HG02642 (cell line): ENCODE measurements around the gene KIF17.
A peak's percentile ranks its signal among the peaks of the same experiment; 100 is the strongest.

Source experiments
- ATAC-seq: cut with Tn5 transposase; IDR thresholded peaks from one replicate; pipeline ENCODE4 v1.9.1; 2021; ENCODE audit warnings: mild to moderate bottlenecking; ENCODE audit not compliant: unreplicated experiment, poor library complexity

The KIF17 gene

GRCh38 chr1:20712215-20712577, 5.6 kb downstream of the KIF17 start:
- ATAC-seq, result no peak

- no peak for ATAC-seq
These were observed 6.3 kb downstream of the KIF17 start for GRCh38 chr1:20711285-20712214.

GRCh38 chr1:20710469-20711284, 7.1 kb downstream of the KIF17 start:
- no peak for ATAC-seq

GRCh38 chr1:20709868-20710267, 7.9 kb downstream of the KIF17 start:
- no peak for ATAC-seq

DNA sequence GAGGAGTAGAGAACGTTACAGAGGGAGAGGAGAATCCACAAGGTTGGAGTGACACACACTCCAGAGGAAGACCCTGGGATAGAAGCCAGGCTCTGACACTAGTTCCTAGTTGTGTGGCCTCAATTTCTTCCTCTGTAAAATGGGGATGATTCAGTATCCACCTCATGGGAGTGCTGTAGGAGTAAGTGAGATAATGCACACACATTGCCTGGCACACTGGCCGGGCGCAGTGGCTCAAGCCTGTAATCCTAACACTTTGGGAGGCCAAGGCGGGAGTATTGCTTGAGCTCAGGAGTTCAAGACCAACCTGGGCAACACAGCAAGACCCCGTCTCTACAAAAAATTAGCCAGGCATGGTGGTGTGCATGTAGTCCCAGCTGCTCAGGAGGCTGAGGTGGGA, 8.9 kb downstream of the KIF17 start:
- ATAC-seq, result no peak

GRCh38 chr1:20708057-20708456, 9.8 kb downstream of the KIF17 start:
- no peak for ATAC-seq

- ATAC-seq, result no peak
These were observed 11.0 kb downstream of the KIF17 start for GRCh38 chr1:20706841-20707240.

DNA sequence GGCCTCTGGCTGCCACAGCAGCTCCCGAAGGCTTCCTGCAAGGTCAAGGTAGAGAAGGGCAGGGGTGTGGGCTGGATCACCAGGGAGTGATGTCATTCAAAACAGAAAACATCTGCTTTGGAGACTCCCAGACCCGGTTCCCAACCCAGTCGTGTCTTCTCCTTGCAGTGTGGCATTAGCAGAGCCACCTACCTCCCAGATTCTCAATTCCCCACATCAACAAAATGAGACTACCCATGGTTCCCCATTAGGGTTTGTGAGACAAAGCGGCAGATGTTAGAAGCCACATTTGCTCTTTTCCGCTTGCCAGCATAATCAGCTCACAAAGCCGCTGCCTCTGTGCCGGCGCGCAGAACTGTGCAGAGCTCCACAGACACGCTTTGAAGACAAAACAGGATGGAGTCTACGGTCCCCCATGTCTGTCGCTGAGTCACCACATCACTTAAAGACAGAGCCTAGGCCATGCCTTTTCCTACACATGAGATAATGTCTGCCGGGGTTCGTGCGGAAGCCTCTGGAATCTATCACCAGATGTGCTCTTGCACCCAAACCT, 12.5 kb downstream of the KIF17 start:
- ATAC-seq, result no peak

DNA sequence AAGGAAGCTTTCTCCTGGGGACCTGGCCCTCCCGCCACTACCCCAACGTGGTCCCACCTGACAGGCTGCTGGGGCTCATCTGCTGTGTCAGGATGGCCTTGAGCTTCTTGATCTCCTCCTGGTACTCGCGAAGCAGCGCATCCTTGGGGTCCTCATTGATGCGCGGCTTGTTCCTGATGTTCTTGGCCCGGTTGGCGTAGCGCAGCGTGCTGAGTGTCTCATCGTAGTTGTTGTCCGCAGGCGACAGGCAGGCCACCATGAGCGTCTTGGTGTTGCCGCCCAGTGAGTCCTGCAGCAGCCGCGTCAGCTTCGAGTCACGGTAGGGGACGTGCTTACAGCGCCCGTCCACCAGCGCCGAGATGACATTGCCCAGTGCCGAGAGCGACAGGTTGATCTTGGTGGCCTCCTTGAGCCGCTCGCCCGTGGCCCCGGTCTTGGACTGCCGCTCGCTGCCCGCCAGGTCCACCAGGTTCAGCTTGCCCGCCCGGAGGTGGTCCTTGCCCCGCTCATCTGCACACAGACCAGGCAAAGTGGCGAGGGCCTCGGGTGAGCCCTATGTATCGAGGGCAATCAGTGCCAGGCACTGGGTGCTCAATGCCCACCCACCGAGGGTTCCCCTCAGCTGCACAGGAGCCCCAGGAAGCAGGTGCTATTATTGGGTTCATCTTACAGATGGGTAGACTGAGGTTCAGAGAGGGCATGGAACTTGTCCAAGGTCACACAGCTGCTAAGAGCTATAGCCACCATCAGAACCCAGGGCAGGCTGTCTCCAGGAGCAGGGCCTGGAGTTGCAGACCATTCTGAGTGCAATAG, 13.2 kb downstream of the KIF17 start:
- no peak for ATAC-seq

GRCh38 chr1:20703124-20703756, 14.6 kb downstream of the KIF17 start:
- no peak for ATAC-seq

DNA sequence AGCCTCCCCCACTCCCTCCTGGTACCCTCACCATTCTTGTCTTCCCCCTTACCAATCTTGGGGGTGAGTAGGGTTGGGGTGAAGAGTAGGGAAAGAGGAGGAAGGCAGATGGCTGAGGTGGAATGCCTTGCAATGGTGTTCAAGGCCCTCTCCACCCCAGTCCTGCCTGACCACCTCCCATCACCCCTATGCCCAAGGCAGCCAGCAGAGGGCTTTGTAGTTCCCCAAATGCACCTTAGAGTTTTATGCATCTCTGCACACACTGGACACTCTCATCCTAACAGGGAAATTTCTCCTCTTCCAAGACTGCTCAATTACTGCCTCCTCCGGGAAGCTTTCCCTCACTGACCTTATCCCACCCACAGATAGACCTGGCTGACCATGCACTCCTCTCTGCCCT, 15.4 kb downstream of the KIF17 start:
- ATAC-seq, result no peak

- ATAC-seq, result no peak
These were observed 16.0 kb downstream of the KIF17 start for GRCh38 chr1:20701847-20702246.

- ATAC-seq, result no peak
These were observed 16.4 kb downstream of the KIF17 start for GRCh38 chr1:20701446-20701845.

- ATAC-seq, result no peak
These were observed 17.1 kb downstream of the KIF17 start for GRCh38 chr1:20700636-20701215.

DNA sequence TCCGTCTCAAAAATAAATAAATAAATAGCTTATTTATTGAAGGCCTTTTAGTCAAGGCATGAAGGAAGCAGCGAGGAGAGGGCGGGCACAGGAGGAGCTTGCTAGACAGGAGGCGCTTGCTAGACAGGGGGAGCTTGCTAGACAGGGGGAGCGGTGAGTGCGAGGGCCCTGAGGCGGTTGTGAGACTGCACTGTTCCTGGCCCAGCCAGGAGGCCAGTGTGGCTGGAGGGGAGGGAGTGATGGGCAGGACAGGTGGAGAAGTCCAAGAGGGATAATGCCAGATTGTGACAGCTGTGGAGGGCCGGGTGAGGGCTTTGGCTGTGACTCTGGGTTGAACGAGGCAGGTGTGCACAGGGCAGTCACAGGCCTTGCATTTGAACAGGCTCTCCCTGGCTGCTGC, 18.2 kb downstream of the KIF17 start:
- no peak for ATAC-seq

- no peak for ATAC-seq
These were observed 19.5 kb downstream of the KIF17 start for GRCh38 chr1:20698195-20698910.

DNA sequence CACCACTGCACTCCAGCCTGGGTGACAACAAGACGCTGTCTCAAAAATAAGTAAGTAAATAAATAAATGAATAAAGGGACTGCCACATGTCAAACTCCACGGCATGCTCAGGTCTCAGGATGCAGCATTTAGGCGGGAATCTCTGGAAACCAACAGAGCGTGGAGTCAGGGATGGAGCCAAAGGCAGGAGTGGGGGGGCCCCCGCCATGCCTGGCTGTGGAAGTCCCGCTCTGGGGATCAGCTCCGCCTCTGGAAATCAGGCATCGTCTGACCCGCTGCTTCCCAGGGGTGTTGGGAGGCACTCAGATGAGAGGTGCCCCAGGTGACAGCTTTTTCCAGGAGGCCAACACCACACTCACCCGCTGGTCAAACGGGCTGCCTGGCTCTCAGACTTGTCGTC, 20.2 kb downstream of the KIF17 start:
- ATAC-seq, result no peak

- ATAC-seq, result peak; percentile 72
These were observed 21.1 kb downstream of the KIF17 start for GRCh38 chr1:20696397-20697333.
